MM.1S (cell line): ENCODE results near the gene FAM53A.
A peak's percentile ranks its signal among the peaks of the same experiment; 100 is the strongest.

Experiments used
- DNase-seq: peaks from one replicate; pipeline ENCODE4 v3.0.0-alpha.2; 2015
- H2AFZ ChIP-seq: fragments of 300-600 bp; sonication (generic); 2 replicates; pipeline ENCODE4 v1.6.0; 2016; ENCODE audit warnings: antibody characterized with exemption, low read length
- H3F3A ChIP-seq: fragments of 300-600 bp; sonication (generic); 2 replicates; pipeline ENCODE4 v1.6.1; 2016; ENCODE audit warnings: mild to moderate bottlenecking, antibody characterized with exemption, low read length, moderate library complexity, mixed read lengths; ENCODE audit not compliant: insufficient read depth
- H3K27ac ChIP-seq: fragments of 300-600 bp; sonication (generic); 2 replicates; pipeline ENCODE4 v1.5.1; 2016; ENCODE audit warnings: mild to moderate bottlenecking, low read length
- H3K27me3 ChIP-seq: fragments of 300-600 bp; sonication (generic); replicated peaks from 2 replicates; pipeline ENCODE4 v1.6.0; 2016; ENCODE audit warnings: low read length; ENCODE audit not compliant: insufficient read depth
- H3K36me3 ChIP-seq: fragments of 300-600 bp; sonication (generic); replicated peaks from 2 replicates; pipeline ENCODE4 v1.6.1; 2016; ENCODE audit warnings: mild to moderate bottlenecking, low read length, mixed read lengths; ENCODE audit not compliant: insufficient read depth
- H3K4me1 ChIP-seq: fragments of 300-600 bp; sonication (generic); 2 replicates; pipeline ENCODE4 v1.6.1; 2016; ENCODE audit warnings: low read length, mixed read lengths
- H3K4me2 ChIP-seq: fragments of 300-600 bp; sonication (generic); 2 replicates; pipeline ENCODE4 v1.6.0; 2016; ENCODE audit warnings: low read depth, low read length
- H3K4me3 ChIP-seq: fragments of 300-600 bp; sonication (generic); 2 replicates; pipeline ENCODE4 v1.5.1; 2016; ENCODE audit warnings: low read length, mixed read lengths
- H3K79me2 ChIP-seq: fragments of 300-600 bp; sonication (generic); 2 replicates; pipeline ENCODE4 v1.6.1; 2016; ENCODE audit warnings: mixed run types, low read length, mixed read lengths
- H3K9ac ChIP-seq: fragments of 300-600 bp; sonication (generic); 2 replicates; pipeline ENCODE4 v1.6.1; 2016; ENCODE audit warnings: low read length, mixed read lengths
- H3K9me2 ChIP-seq: fragments of 300-600 bp; sonication (generic); replicated peaks from 2 replicates; pipeline ENCODE4 v1.6.1; 2016; ENCODE audit warnings: mild to moderate bottlenecking, low read length, mixed read lengths; ENCODE audit not compliant: insufficient read depth
- H3K9me3 ChIP-seq: fragments of 300-600 bp; sonication (generic); replicated peaks from 2 replicates; pipeline ENCODE4 v1.6.1; 2016; ENCODE audit warnings: mild to moderate bottlenecking, low read length, mixed read lengths; ENCODE audit not compliant: insufficient read depth
- H4K20me1 ChIP-seq: fragments of 300-600 bp; sonication (generic); 2 replicates; pipeline ENCODE4 v1.6.1; 2016; ENCODE audit warnings: mild to moderate bottlenecking, low read length, moderate library complexity, mixed read lengths; ENCODE audit not compliant: insufficient read depth
- CTCF ChIP-seq: fragments of 300-600 bp; sonication (generic); IDR thresholded peaks from 2 replicates; pipeline ENCODE4 v1.5.1; 2016; ENCODE audit warnings: antibody characterized with exemption, low read length, mixed read lengths
- EZH2 ChIP-seq: fragments of 300-600 bp; sonication (generic); optimal IDR thresholded peaks from 2 replicates; pipeline ENCODE3; 2017; ENCODE audit warnings: low read depth, mild to moderate bottlenecking, antibody characterized with exemption, low read length, mixed read lengths
- EZH2phosphoT487 ChIP-seq: fragments of 300-600 bp; sonication (generic); IDR thresholded peaks from 2 replicates; pipeline ENCODE4 v1.6.1; 2018; ENCODE audit warnings: antibody characterized with exemption, low read length

FAM53A gene

GRCh38 chr4:1713003-1713851 lies 29.1 kb upstream of the FAM53A start:
- DNase-seq: no peak
- H3K27me3 ChIP-seq: no peaks in the 10 kb centered on the region
- peak overlapping the region; percentile 78; the same call in 1 of the 2 replicates for H2AFZ ChIP-seq
- TF ChIP-seq EZH2 (no peak), EZH2phosphoT487 (no peak), CTCF (no peak)
- no peaks in the 10 kb centered on the region for H3K36me3 ChIP-seq
- H3F3A ChIP-seq: peaks cover 16% of the 10 kb centered on the region
- peak overlapping the region; percentile 91 for H3K4me3 ChIP-seq
- peak overlapping the region; percentile 100 for H3K27ac ChIP-seq
- H4K20me1 ChIP-seq: peaks cover 26% of the 10 kb centered on the region; the same call in 1 of the 2 replicates
- peaks cover 93% of the 10 kb centered on the region for H3K79me2 ChIP-seq
- no peaks in the 10 kb centered on the region for H3K9me3 ChIP-seq
- H3K9me2 ChIP-seq: no peaks in the 10 kb centered on the region
- peak overlapping the region; percentile 99 for H3K9ac ChIP-seq
- peaks cover 13% of the 10 kb centered on the region for H3K4me1 ChIP-seq
- H3K4me2 ChIP-seq: peak overlapping the region; percentile 85

GRCh38 chr4:1712216-1713002 lies 28.3 kb upstream of the FAM53A start, which contains the start of gene SLBP:
TSS of gene SLBP (minus strand) at chr4:1712319. CDS start at chr4:1712188, 131 bp downstream.
- TF ChIP-seq CTCF (no peak), EZH2 (no peak), EZH2phosphoT487 (no peak)
- Histone ChIP-seq H3K27ac (peak within 1 kb of the TSS; percentile 100), H4K20me1 (peaks cover 33% of the 10 kb centered on the region), H3K27me3 (no peaks in the 10 kb centered on the region), H3K9ac (peak within 1 kb of the TSS; percentile 99), H3K4me1 (peaks cover 13% of the 10 kb centered on the region), H3K4me3 (peak within 1 kb of the TSS; percentile 95), H3K4me2 (peak within 1 kb of the TSS; percentile 85), H2AFZ (peak within 1 kb of the TSS; percentile 78), H3K79me2 (peaks cover 93% of the 10 kb centered on the region), H3K36me3 (no peaks in the 10 kb centered on the region), H3K9me2 (no peaks in the 10 kb centered on the region), H3K9me3 (no peaks in the 10 kb centered on the region), H3F3A (peaks cover 16% of the 10 kb centered on the region)
- peak; percentile 96 for DNase-seq

GRCh38 chr4:1711571-1712215 lies 27.6 kb upstream of the FAM53A start:
- Histone ChIP-seq H3K27me3 (no peaks in the 10 kb centered on the region), H3K9me2 (no peaks in the 10 kb centered on the region), H3K27ac (peak overlapping the region; percentile 100; the same call in 1 of the 2 replicates), H4K20me1 (peaks cover 34% of the 10 kb centered on the region), H2AFZ (peak overlapping the region; percentile 16), H3K79me2 (peaks cover 90% of the 10 kb centered on the region), H3F3A (peaks cover 16% of the 10 kb centered on the region), H3K36me3 (no peaks in the 10 kb centered on the region), H3K9me3 (no peaks in the 10 kb centered on the region), H3K9ac (peak overlapping the region; percentile 99), H3K4me1 (peaks cover 13% of the 10 kb centered on the region), H3K4me3 (peak overlapping the region; percentile 95), H3K4me2 (peak overlapping the region; percentile 74)
- TF ChIP-seq EZH2 (no peak), CTCF (no peak), EZH2phosphoT487 (no peak)
- DNase-seq: peak; percentile 31
